Left kidney (tissue), 2 donors: Measurements from ENCODE around the gene NPSR1. TPM values are rescaled to one million over a fixed set of nuclear protein-coding genes. Genes with fewer than 3 reads are reported as not detected.
A peak's percentile ranks its signal among the peaks of the same experiment; 100 is the strongest.
"Not testable (repeated sequence)": the region's sequence is repeated elsewhere in the genome, so short reads cannot be mapped to it uniquely, and the experiment has no call there.

ENCODE experiments used
- DNase-seq: peaks from one replicate; pipeline ENCODE4 v3.0.0-alpha.2; 2013
- polyA plus RNA-seq: library from polyadenylated mRNA; unstranded; fragments of 120-200 nt; gene quantifications from one replicate; pipeline ENCODE4 v1.2.1, GENCODE V29; 2013; ENCODE audit not compliant: insufficient read length

The NPSR1 gene
- polyA plus RNA-seq, 1 donor = not detected

DNA sequence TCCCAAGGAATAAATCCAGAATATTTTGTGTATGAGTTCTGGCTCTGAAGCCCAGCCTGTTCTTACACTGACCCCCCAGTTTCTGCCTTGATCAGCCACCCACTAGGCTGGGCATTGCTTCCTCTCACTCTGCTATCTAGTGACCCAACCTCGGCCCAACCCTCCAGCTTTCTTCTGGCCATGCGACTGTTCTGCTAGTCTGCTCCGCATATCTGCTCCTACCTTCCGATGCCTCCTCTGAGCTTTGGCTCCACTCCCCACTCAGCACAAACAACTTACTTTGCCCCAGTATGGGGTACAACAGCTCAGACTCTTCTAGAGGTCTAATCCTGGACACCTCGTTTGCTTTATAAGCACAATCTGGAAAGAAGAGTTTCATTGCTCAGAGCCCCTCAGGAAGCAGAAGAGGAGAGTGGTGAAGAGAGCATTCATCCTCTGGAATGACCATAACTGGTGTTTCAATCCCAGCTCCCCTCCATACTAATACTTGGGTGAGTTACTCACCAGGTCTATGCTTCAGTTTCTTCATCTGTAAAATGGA is 99.6 kb downstream of the NPSR1 start:
- no peak for DNase-seq

DNA sequence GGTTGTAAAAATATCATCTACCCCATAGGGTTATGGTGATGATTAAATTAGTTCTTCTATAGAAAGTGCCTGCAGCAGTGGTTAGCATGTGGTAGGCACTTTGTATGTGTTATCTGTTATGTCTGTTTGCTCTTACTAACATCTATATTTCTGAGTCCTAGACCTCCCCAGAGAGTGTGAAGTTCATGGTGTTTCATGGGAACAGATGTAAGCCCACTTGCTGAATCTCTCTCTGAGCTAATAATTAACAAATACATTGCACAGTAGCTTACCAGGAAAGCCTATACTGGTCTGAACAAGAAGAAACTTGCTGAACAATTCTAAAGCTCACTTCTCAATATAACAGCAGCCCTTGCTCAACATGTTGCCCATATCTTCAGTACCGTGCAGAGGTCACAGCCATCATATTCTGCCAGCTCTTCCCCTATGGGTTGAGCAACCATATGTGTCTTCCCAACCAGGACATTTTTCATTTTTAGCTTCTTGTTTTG is 100.1 kb downstream of the NPSR1 start:
- DNase-seq = no peak

DNA sequence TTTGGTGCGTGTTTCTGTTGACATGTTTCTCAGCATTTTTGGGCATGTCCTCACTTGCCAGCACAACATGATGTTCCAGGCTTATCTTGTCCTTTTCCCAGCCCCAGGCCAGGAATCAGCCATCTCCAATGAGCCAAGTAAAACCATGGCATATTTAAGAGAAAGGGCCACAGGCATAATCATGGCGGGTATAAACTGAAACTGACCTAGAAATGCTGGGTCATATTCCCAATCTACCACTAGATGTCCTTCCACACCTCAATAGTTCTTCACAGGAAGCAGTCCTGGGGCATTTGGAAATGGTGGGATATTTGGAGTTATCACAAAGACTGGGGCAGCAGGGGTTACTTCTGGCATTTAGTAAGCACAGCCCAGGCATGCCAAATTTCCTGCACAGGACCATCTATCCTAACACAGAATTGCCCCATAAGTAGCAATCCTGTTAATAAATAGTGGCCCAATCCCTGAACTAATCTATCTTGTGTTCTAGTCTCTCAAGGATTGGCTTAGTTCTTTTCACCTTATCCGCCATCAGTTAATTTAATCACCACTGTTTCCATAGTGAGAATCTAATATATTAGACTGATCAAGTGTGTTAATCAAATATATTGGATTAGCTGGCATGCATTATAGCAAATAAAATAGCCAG is 101.6 kb downstream of the NPSR1 start:
- DNase-seq = peak; percentile 20

DNA sequence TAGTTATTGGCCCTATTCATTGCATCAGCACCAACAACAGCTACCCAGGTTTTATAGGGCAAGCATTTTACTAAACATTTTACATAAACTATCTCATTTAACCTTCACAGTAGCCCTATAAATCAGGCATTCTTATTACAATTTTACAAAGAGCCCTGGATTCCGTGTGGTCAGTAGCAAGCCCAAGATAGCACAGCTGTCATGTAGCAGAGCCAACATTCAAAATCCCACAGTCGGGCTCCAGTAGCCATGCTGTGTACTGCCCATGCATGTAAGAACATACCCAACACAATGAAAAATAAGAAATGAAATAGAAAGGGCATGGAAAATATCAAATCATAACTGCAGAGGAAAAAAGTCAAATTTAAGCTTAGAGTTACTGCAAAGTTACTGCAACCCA is 102.3 kb downstream of the NPSR1 start:
- no peak for DNase-seq

DNA sequence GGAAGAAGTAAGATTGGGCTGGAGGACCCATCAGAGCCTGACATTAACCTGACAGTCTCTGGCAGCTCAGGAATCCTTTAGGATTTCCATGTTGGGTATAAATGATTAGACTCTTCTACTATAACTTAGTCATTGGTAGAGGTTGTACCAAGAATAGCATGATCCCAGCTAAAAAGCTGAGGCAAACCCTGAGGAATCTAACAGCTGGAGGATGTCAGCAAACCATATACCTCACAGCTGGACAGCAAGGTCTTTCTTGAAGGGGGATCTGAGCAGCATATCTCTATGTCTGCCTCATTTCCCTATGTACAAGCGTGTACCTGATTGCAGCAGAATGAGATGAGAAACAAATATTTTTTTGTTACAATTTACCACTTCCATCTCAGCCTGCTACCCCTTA is 103.2 kb downstream of the NPSR1 start:
- no peak for DNase-seq

DNA sequence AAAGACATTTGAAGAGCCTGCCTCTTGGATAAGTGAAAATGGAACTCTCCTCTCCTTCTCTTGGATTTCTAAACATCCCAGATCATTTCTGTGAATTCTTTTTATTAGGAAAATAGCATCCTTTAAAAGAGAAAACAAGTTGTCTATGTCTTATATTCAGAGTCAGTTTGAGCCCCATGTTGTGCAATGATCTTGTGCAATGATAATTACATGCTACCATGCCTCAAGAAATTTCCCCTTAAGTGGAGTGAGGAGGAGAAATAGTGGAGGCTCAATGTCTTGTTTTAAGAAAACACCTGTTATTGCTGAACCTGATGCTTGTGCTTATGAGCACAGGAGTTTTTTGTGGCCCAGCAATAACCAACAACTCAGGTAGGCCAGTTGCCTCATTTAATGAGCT is 103.6 kb downstream of the NPSR1 start:
- no peak for DNase-seq

DNA sequence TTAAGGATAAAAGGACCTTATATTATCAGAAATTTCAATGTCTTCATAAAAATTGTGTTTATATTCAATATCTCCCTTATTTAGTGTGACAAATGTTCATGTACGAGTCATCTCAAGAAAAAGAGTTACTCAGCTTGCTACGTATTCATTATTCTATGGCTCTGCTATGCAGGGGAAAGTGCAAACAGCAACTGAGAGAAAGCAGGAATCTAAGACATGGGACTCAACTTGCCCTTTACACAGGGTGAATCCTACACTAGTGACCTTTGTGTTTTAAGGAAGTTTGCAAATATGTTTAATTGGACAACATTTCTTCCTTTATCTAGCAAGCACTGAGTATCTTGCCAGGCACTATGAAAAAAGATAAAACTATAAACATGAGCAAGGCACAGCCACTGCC is 104.7 kb downstream of the NPSR1 start:
- no peak for DNase-seq

DNA sequence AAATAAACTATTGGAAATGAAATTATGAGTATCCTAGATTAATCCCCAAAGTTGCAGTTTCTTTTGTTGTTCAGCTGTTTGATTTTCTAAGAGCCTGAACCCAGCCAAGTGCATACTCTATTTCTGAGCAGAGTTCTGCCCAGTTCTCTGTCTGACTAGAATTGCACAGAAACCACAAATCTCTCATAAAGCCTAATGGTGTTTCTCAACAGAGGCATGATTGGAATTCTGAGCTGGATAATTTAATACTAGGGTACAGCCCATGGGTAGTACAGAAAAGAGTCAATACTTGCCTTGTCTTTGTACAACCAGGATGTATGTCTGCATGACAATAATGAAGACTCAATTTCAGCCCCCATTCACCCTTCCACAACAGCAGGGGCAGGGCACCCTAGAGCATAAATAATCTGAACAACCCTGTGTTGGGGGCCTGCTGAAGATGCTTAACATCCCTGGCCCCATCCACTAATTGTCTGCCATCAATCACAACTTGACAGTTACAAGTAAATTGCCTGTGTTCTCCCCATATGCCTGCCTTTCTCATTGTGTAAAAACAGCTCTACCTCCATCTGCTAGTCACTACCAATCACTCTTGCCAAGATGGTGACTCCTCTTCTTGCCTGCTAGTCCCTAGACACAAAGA is 114.4 kb downstream of the NPSR1 start:
- DNase-seq = no peak

DNA sequence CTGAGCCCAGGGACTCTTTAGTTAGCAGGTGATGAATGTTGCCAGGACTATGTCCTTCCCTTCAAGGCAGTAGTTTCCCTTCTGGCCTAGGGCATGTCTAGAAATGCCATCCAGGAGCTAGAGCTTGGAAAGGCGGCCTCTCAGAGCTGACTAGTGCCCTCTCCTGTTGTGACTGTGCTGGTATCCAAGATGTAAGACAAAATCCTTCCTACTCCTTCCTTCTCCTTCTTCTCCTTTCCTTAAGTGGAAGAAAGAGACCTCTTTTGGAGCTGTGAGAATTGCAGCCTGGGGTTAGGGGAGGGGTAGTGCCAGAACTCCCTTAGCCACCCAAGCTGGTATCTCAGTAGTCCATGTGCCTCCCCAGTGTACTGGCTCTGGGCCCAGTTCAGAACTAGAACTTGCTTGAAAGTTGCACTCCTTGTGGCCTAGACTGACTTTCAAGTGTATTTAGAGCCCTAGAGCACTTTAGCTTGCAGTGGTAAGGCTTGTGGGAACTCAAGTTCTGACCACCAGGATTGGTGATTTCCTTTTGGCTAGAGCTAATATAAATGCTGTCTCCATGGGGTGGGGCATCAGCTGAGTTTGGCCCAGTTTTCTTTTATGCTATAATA is 118.8 kb downstream of the NPSR1 start:
- DNase-seq = no peak

DNA sequence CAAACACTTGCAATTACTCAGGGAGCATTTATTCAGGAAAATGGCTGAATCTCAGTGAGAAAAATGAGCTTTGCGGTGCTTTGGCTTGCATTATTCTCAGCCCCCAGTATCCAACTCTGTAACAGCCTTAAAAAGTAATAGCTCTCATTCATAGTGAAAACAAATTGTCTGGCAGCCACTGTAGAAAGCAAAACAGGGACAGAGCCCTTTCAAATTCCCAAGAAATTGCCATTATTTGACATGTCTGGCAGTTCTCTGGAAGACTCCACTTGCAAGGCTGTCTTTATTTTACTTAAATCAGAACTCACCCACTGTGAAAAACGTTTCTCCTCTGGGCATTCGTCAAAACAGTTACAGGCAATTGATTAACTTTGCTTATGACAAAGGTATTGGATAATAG is 122.5 kb downstream of the NPSR1 start:
- DNase-seq = no peak

DNA sequence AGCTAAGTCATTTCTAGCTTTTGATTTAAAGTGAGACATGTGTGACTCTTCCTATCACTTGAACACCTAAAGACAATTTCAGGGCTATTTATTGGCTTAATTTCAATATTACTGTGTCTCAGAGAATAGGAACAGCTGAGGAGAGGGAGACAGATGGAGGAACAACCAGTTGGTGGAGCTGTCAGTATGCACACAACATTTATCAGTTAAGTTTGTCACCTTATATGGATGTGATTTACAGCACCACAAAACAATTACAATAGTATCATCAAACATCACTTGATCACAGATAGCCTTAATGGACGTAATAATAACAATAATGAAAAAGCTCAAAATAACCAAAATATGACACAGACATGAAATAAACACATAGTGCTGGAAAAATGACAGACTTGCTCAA is 129.6 kb downstream of the NPSR1 start:
- DNase-seq = no peak

DNA sequence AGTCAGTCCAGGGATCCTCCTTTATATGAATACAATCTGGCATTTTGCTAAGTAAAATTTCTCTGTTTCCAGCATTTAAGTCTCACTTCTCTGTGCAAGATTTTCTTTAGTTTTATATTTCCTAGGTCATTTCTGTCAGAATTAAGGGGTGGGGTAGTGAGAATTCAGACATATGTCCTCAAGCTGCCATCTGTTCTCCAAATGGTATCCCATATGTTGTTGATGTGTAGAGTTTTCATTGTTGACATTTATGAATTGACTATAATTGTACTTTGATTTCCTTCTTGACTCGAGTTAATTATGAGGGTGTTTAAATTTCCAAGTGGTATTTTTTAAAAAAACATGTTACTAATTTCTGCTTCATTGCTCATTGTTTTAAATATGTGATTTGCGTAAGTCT is 148.8 kb downstream of the NPSR1 start:
- no peak for DNase-seq

DNA sequence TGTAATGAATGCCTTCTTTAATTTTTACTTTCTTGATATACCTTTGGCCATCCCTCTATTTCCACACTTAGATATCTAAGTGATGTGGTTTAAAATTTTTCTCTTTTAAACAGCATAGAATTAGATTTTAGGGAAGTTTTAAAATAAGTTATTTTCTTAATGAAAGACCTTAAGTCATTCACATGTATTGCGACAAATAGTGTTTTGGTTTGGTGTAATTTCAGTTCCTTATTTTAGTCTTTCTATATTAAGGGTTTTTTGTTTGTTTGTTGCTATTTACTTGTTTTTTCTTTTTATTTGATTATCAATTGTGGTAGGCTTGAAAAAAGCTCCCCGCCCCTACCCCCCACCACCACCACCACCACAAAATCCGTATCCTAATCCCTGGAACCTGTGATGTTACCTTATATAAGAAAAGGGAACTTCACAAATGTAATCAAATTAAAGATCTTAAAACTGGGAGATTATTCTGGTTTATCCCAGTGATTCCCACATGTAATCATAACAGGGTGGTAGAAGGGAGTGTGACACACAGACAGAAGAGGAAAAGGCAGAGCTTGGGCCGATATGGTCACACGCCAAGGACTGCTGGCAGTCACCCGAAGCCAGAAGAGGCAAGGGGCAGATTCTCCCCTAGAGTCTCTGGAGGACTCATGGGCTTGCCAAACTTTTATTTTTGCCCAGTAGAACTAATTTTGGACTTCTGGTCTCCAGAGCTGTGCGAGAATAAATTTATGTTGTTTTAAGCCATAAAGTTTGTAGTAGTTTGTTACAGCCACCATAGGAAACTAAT is 149.7 kb downstream of the NPSR1 start:
- no peak for DNase-seq

DNA sequence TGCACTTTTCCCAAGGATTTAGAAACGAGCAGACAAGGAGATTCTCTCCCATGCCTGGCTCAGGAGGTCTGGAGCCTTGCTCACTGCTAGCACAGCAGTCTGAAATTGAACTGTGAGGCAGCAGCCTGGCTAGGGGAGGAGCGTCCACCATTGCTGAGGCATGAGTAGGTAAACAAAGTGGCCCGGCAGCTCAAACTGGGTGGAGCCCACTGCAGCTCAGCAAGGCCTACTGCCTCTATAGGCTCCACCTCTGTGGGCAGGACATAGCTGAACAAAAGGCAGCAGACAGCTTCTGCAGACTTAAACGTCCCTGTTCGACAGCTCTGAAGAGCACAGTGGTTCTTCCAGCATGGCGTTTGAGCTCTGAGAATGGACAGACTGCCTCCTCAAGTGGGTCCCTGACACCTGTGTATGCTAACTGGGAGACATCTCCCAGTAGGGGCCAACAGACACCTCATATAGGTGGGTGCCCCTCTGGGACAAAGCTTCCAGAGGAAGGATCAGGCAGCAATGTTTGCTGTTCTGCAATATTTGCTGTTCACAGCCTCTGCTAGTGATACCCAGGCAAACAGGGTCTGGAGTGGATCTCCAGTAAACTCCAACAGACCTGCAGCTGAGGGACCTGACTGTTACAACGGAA is 156.3 kb downstream of the NPSR1 start:
- not testable (repeated sequence) for DNase-seq

DNA sequence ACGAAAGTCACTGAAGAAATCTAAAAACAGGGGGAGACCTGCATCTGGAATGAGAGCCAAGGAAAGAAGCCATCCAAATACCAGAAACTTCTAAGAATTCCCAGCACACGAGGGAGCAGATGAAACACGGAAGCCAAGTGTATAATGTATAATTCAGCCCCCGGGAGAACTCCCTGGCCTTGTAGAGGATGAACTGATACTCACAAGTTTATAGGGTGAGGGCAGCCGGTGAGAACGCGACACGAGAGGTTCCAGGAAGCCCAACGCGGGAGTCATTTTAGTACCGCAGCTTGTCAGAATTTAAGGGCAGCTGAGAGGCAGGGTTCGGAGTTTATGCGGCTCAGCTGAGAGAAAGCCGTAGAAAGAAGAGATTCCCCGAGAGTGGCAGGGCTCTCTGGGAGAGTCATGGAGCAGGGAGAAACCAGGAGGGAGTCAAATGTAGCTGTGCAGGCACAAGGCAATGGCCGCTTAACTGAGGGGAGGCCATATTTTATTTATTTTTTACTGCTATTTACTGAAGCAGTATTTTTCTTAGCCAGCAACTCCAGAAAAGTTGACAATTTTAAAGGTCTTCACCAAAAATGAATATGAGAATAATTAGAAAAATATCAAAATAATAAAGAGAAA is 164.0 kb downstream of the NPSR1 start:
- DNase-seq = peak; percentile 3

DNA sequence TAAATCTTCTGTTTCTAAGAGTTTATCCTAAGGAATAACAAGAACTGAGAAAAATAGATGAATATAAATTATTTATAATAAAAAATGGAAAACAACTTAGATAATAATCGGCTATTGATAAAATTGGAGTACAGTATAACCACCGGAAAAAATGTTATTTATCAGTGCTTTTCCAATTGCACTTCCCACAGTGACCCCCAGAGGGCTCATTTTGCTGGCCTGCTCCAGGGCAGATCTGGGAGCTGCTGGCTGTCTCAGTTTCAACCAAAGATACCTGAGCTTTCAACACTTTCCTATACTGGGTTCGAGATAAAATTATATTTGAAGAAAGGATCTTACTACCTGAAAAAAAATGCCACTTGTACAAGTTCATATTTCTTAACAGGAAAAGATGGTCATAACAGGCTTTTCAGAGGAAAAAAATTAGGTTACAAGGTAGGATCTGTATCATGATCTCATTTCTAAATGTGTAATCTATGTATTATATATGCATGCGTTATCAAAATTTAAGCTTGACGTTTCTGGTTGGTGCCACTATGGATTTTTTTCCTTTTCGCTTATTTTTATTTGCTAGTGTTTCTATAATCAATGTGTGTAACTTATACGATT is 165.7 kb downstream of the NPSR1 start:
- DNase-seq = peak; percentile 13

DNA sequence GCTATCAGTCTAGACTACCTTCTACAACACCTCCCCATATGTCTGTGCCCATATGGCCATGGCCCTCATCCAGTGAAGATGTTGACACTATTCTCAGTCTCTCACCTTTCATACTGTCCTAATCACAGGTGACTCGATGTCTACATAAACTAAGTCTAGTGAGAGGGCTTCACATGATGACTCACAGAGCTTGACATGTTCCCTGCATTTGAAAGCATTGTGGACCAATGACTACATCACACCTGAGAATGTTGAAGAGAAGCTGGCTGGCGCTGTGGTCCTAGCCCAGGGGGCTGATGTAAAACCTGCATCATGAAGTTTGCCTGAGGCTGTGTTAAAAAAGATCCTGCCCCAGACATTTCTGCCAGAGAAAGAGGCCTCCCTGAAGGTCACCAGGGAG is 167.2 kb downstream of the NPSR1 start:
- no peak for DNase-seq

DNA sequence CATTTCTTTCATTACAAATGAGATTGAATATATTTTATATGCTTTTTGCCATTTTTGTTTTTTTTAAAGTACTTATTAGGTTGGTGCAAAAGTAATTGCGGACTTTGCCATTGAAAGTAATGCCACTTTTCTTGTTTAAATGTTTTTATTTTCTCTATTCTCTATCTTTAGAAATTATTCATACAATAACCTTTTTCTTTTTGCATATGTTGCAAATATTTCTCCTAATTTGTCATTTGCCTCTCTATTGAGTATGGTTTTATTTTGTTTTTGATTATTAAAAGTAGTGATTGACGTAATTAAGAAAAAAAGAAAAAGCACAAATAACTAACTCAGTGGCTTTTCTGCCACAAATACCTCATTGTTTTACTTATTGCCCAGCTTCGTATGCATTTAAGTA is 172.4 kb downstream of the NPSR1 start:
- DNase-seq = no peak

DNA sequence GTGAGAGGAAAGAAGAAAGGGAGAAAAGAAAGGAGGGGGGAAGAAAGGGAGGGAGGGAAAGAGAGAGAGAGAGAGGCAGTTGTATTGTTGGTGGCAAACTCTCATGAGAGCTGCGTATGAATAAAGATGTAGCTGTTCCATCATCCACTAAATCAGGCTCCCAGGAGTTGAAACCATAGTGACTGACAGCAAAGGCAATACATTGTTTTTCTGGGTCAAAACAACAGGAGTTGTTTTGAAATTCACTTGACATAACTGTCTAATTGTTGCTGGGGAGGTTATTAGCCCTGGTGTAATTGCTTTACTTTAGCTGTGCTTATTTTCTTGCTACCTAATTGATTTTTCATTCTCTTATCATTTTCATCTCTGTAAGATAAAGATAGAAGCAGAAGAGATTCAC is 173.4 kb downstream of the NPSR1 start:
- no peak for DNase-seq

DNA sequence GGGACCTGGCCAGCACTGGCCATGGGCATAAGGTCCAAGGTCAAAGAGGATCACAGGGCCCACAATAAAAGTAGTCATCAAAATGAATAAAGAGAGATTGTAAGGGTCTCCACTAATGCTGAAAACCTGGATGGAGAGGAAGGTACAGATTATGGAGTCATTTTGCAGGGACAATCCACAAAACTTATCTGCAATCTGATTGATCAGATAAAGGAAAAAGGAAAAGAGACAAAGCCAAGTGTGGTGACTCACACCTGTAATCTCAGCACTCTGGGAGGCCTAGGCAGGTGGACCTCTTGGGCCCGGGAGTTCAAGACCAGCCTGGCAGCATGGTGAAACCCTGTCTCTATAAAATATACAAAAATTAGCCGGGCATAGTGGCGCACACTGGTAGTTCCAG is 174.0 kb downstream of the NPSR1 start:
- no peak for DNase-seq
